Daoy (cell line): ENCODE measurements around the gene TOMM20L. TPM values are rescaled to one million over a fixed set of nuclear protein-coding genes. Genes with fewer than 3 reads are reported as not detected.

Experiments
- DNase-seq: peaks from one replicate; pipeline ENCODE4 v3.0.0-alpha.2; 2015; ENCODE audit warnings: low read depth
- total RNA-seq: library from RNA; depleted of rRNA; stranded (reverse); fragments of >200 nt; shearing (Covaris generic); gene quantifications from 2 replicates; pipeline ENCODE4 v1.2.3, GENCODE V29; 2014; rRNA removed

TOMM20L gene
- total RNA-seq, 1 experiment from 2014 or later = not detected

- DNase-seq = peak; percentile 99
Observed at GRCh38 chr14:58427281-58428117, 31.8 kb downstream of the TOMM20L start, which contains the start of the genes KIAA0586 and TIMM9. TSS of gene KIAA0586 (plus strand) at chr14:58427719. CDS start at chr14:58428265, 546 bp downstream. TSS of gene TIMM9 (minus strand) at chr14:58427531. CDS start at chr14:58411945, 15,586 bp downstream.

GRCh38 chr14:58428118-58428683 lies 32.5 kb downstream of the TOMM20L start:
- DNase-seq = peak; percentile 70

GRCh38 chr14:58430156-58430555 lies 34.4 kb downstream of the TOMM20L start:
- DNase-seq = peak; percentile 71

DNA sequence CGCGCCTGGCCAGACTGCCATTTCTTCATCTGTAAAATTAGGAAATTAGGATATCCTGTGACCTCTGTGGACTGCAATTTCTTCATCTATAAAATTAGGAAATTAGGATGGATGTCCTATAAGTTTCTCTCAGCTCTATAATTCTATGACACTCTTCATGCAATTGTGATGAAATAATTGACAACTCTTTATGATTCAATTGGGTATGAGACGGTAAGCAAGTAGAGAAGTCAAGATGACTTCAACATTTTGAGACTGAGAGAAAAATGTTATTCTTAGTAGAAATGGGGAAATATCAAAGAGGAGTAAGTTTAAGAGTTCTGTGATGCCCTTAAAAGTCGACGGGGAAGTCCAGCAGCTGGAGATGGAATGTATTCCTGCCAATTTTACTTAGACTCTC lies 43.7 kb downstream of the TOMM20L start:
- no peak for DNase-seq

GRCh38 chr14:58444627-58445026 lies 48.9 kb downstream of the TOMM20L start:
- DNase-seq = no peak

- DNase-seq = peak; percentile 68
Observed at GRCh38 chr14:58455593-58456265, 60.0 kb downstream of the TOMM20L start.

Other genes starting within 250 kb of the TOMM20L start
- gene ARMH4, start 243.7 kb upstream of the TOMM20L start, total RNA-seq = 2.9 and 3.3 TPM in 2 replicates
- gene ACTR10, start 195.8 kb upstream of the TOMM20L start, total RNA-seq = 71.3 and 79.3 TPM in 2 replicates
- gene PSMA3, start 151.1 kb upstream of the TOMM20L start, total RNA-seq = 370 and 371 TPM in 2 replicates
- gene ARID4A, start 97.4 kb upstream of the TOMM20L start, total RNA-seq = 4.1 and 4.3 TPM in 2 replicates
- gene TIMM9, start 31.6 kb downstream of the TOMM20L start, total RNA-seq = 37.1 and 62.6 TPM in 2 replicates
- gene KIAA0586, start 31.8 kb downstream of the TOMM20L start, total RNA-seq = 49.8 and 81.4 TPM in 2 replicates
- gene DACT1, start 242.0 kb downstream of the TOMM20L start, total RNA-seq = 18.3 and 19.8 TPM in 2 replicates